PFSK-1 (cell line): ENCODE measurements around the gene PKMYT1.

Source experiments
- FOXP2 ChIP-seq: optimal IDR thresholded peaks from 2 replicates; pipeline ENCODE3; 2011; ENCODE audit warnings: borderline replicate concordance, control low read depth, inconsistent platforms; ENCODE audit not compliant: insufficient read depth; ENCODE audit errors: extremely low read length, extremely low read depth
- POLR2AphosphoS5 ChIP-seq: IDR thresholded peaks from 2 replicates; pipeline ENCODE4 v1.6.1; 2012; ENCODE audit warnings: low read depth, mild to moderate bottlenecking, control low read depth, low read length, moderate library complexity
- SIN3A ChIP-seq: IDR thresholded peaks from 2 replicates; pipeline ENCODE4 v1.6.1; 2012; ENCODE audit warnings: mild to moderate bottlenecking, low read length, moderate library complexity, borderline replicate concordance; ENCODE audit not compliant: insufficient read depth
- TAF1 ChIP-seq: IDR thresholded peaks from 2 replicates; pipeline ENCODE4 v1.6.1; 2012; ENCODE audit warnings: low read length, control low read depth, borderline replicate concordance; ENCODE audit not compliant: insufficient read depth
- TF ChIP-seq, protein P1 (sequence below), 2 experiments: IDR thresholded peaks; 2 replicates each; pipeline versions ENCODE4 v1.6.1 to v1.8.0; 2011 to 2012; ENCODE audit warnings: low read depth in 2 of 2, low read length in 2 of 2, control low read depth in 1 of 2, inconsistent platforms in 1 of 2, mild to moderate bottlenecking in 1 of 2, moderate library complexity in 1 of 2; ENCODE audit not compliant: insufficient read depth in 1 of 2

DNA sequence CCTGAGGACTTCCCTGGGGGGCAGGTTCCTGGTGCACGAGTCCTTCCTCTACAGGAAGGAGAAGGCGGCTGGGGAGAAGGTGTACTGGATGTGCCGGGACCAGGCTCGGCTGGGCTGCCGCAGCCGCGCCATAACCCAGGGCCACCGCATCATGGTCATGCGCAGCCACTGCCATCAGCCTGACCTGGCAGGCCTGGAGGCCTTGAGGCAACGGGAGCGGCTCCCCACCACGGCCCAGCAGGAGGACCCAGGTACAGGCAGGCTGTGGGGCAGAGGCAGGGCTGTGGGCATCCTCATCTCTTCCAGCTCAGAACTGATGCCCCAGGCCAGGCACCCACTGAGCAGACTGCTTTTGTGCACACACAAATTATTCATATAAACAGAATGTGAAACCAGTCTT, 42.0 kb downstream of the PKMYT1 start:
- TF ChIP-seq, protein P1, sequence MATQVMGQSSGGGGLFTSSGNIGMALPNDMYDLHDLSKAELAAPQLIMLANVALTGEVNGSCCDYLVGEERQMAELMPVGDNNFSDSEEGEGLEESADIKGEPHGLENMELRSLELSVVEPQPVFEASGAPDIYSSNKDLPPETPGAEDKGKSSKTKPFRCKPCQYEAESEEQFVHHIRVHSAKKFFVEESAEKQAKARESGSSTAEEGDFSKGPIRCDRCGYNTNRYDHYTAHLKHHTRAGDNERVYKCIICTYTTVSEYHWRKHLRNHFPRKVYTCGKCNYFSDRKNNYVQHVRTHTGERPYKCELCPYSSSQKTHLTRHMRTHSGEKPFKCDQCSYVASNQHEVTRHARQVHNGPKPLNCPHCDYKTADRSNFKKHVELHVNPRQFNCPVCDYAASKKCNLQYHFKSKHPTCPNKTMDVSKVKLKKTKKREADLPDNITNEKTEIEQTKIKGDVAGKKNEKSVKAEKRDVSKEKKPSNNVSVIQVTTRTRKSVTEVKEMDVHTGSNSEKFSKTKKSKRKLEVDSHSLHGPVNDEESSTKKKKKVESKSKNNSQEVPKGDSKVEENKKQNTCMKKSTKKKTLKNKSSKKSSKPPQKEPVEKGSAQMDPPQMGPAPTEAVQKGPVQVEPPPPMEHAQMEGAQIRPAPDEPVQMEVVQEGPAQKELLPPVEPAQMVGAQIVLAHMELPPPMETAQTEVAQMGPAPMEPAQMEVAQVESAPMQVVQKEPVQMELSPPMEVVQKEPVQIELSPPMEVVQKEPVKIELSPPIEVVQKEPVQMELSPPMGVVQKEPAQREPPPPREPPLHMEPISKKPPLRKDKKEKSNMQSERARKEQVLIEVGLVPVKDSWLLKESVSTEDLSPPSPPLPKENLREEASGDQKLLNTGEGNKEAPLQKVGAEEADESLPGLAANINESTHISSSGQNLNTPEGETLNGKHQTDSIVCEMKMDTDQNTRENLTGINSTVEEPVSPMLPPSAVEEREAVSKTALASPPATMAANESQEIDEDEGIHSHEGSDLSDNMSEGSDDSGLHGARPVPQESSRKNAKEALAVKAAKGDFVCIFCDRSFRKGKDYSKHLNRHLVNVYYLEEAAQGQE (IDR thresholded peaks at IDR 0.05; ENCODE audit: insufficient read depth in 1 of 2, low read depth in 2 of 2, low read length in 2 of 2), result no peak
- TF ChIP-seq TAF1 (no peak), POLR2AphosphoS5 (no peak), SIN3A (no peak), FOXP2 (no peak)
